Parathyroid adenoma (tissue), 2 donors: ENCODE results near the gene FBXL7.

ENCODE experiments used
- H2AFZ ChIP-seq: fragments of 300-600 bp; sonication (generic); one replicate; pipeline ENCODE4 v1.7.0; 2017; ENCODE audit warnings: antibody characterized with exemption, mild to moderate bottlenecking
- H3K27ac ChIP-seq: fragments of 300-600 bp; sonication (generic); one replicate; pipeline ENCODE4 v1.7.0; 2017
- H3K27me3 ChIP-seq: fragments of 300-600 bp; sonication (generic); one replicate; pipeline ENCODE4 v1.7.0; 2017; ENCODE audit warnings: low read length; ENCODE audit not compliant: control insufficient read depth, insufficient read depth
- H3K36me3 ChIP-seq: fragments of 300-600 bp; sonication (generic); one replicate; pipeline ENCODE4 v1.7.0; 2017; ENCODE audit warnings: low read length; ENCODE audit not compliant: control insufficient read depth, insufficient read depth
- H3K4me1 ChIP-seq: fragments of 300-600 bp; sonication (generic); one replicate; pipeline ENCODE4 v1.7.0; 2017; ENCODE audit warnings: control low read depth
- H3K4me2 ChIP-seq: fragments of 300-600 bp; sonication (generic); one replicate; pipeline ENCODE4 v1.7.0; 2017; ENCODE audit warnings: low read length
- H3K4me3 ChIP-seq: fragments of 300-600 bp; sonication (generic); one replicate; pipeline ENCODE4 v1.7.0; 2017; ENCODE audit warnings: low read depth, low read length
- H3K79me2 ChIP-seq: fragments of 300-600 bp; sonication (generic); one replicate; pipeline ENCODE4 v1.7.0; 2017; ENCODE audit warnings: control low read depth
- H3K9ac ChIP-seq: fragments of 300-600 bp; sonication (generic); one replicate; pipeline ENCODE4 v1.7.0; 2017; ENCODE audit warnings: mild to moderate bottlenecking
- H3K9me3 ChIP-seq: fragments of 300-600 bp; sonication (generic); one replicate; pipeline ENCODE4 v1.7.0; 2017; ENCODE audit warnings: low read length; ENCODE audit not compliant: control insufficient read depth
- TF ChIP-seq, protein P1 (sequence below): fragments of 300-600 bp; sonication (generic); IDR thresholded peaks from one replicate; pipeline ENCODE4 v1.7.0; 2017; ENCODE audit warnings: antibody characterized with exemption, mild to moderate bottlenecking
- donor health status: primary hyperparathyroidism.

FBXL7 gene

GRCh38 chr5:15740383-15740782 lies 240.4 kb downstream of the FBXL7 start:
- Histone ChIP-seq H3K4me3 (no peak overlapping the region), H3K36me3 (no peaks in the 10 kb centered on the region), H2AFZ (no peak overlapping the region), H3K79me2 (no peaks in the 10 kb centered on the region), H3K27ac (no peak overlapping the region), H3K9me3 (no peaks in the 10 kb centered on the region), H3K9ac (no peak overlapping the region), H3K4me2 (no peak overlapping the region), H3K4me1 (no peaks in the 10 kb centered on the region), H3K27me3 (no peaks in the 10 kb centered on the region)
- TF ChIP-seq, protein P1, sequence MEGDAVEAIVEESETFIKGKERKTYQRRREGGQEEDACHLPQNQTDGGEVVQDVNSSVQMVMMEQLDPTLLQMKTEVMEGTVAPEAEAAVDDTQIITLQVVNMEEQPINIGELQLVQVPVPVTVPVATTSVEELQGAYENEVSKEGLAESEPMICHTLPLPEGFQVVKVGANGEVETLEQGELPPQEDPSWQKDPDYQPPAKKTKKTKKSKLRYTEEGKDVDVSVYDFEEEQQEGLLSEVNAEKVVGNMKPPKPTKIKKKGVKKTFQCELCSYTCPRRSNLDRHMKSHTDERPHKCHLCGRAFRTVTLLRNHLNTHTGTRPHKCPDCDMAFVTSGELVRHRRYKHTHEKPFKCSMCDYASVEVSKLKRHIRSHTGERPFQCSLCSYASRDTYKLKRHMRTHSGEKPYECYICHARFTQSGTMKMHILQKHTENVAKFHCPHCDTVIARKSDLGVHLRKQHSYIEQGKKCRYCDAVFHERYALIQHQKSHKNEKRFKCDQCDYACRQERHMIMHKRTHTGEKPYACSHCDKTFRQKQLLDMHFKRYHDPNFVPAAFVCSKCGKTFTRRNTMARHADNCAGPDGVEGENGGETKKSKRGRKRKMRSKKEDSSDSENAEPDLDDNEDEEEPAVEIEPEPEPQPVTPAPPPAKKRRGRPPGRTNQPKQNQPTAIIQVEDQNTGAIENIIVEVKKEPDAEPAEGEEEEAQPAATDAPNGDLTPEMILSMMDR = no peak

- Histone ChIP-seq H3K4me3 (no peak overlapping the region), H3K4me1 (no peaks in the 10 kb centered on the region), H3K27me3 (no peaks in the 10 kb centered on the region), H3K9ac (no peak overlapping the region), H2AFZ (no peak overlapping the region), H3K9me3 (no peaks in the 10 kb centered on the region), H3K27ac (no peak overlapping the region), H3K4me2 (no peak overlapping the region), H3K36me3 (no peaks in the 10 kb centered on the region), H3K79me2 (no peaks in the 10 kb centered on the region)
- TF ChIP-seq, protein P1 = no peak
These were observed 241.6 kb downstream of the FBXL7 start for GRCh38 chr5:15741591-15741990.

- Histone ChIP-seq H3K79me2 (no peaks in the 10 kb centered on the region), H3K27me3 (no peaks in the 10 kb centered on the region), H3K9me3 (no peaks in the 10 kb centered on the region), H3K4me3 (no peak overlapping the region), H3K27ac (no peak overlapping the region), H2AFZ (no peak overlapping the region), H3K36me3 (no peaks in the 10 kb centered on the region), H3K4me2 (no peak overlapping the region), H3K9ac (no peak overlapping the region), H3K4me1 (no peaks in the 10 kb centered on the region)
- TF ChIP-seq, protein P1 = no peak
These were observed 246.9 kb downstream of the FBXL7 start for GRCh38 chr5:15746833-15747232.

- Histone ChIP-seq H3K27ac (no peak overlapping the region), H3K9ac (no peak overlapping the region), H3K4me2 (no peak overlapping the region), H3K9me3 (no peaks in the 10 kb centered on the region), H2AFZ (no peak overlapping the region), H3K4me3 (no peak overlapping the region), H3K36me3 (no peaks in the 10 kb centered on the region), H3K4me1 (no peaks in the 10 kb centered on the region), H3K79me2 (no peaks in the 10 kb centered on the region), H3K27me3 (no peaks in the 10 kb centered on the region)
- TF ChIP-seq, protein P1 = no peak
These were observed 248.3 kb downstream of the FBXL7 start for GRCh38 chr5:15748266-15748665.

DNA sequence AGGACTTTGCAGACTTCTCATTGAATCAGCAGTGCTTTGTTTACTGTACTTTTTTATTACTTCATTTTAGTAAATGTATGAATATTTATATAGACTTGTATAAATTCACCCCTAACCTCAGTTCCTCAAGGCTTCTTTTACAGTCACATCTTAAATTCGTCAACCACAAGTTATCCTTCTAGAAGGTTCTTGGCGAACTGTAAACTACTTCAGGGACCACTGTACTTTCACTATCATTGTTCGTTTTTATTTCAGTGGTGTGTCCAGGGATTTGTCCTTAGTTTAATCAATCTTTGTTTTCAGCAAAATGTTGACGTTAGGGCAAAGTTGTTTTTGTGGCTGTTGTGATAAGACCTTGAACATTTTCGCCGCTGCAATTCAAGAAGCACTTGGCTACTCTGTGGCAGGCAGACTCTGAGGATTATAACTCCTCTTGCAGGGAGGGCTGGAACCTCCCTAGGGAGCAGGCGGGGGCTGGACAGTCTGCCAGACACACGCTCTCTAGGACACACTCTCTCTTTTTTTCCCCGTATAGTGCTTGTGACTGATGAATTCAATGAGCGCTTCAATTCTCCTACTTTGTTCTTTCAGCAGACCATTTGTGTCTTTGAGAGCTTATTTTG lies 252.8 kb downstream of the FBXL7 start:
- Histone ChIP-seq H2AFZ (no peak overlapping the region), H3K79me2 (no peaks in the 10 kb centered on the region), H3K27ac (no peak overlapping the region), H3K4me2 (no peak overlapping the region), H3K4me1 (no peaks in the 10 kb centered on the region), H3K27me3 (no peaks in the 10 kb centered on the region), H3K9me3 (no peaks in the 10 kb centered on the region), H3K4me3 (no peak overlapping the region), H3K9ac (no peak overlapping the region), H3K36me3 (no peaks in the 10 kb centered on the region)
- TF ChIP-seq, protein P1 = no peak
